ENCODE measurements around the gene WDR17. TPM values are rescaled to one million over a fixed set of nuclear protein-coding genes. Genes with fewer than 3 reads are reported as not detected.

Gene WDR17
- total RNA-seq, 4 donors from 2014 or later = 1.3 to 4.8 (median 2.0) TPM

DNA sequence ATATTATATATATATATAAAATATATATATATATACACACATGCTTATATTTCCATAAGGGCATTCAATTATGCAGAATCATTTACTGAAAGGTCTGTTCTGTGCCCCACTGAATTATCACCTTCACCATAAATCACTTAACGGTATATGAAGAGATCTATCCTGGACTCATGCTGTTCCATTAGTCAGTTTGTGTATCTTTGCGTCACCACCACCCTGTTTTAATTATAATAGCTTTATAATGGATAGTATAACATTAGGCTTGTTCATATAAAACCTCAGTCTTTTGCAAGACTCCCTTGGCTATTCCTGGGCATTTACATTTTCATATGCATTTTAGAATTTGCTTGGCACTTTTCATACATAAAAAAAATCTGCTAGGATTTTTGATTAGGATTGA is 19.1 kb downstream of the WDR17 start:
- no peak for TF ChIP-seq CTCF (IDR thresholded peaks at IDR 0.05; ENCODE audit: low read depth)

DNA sequence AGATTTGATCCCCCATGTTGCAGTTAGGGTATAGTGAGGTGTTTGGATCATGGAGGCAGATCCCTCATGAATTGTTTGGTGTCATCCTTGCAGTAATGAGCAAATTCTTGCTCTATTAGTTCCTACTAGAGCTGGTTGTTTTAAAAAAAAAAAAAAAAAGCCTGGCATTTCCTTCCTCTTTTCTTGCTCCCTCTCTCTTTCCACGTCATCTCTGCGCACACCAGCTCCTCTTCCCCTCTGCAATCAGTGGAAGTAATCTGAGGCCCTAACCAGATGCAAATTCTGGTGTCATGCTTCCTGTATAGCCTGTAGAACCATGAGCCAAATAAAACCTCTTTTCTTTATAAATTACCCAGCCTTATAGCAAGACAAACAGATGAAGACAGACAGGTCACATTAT is 24.5 kb downstream of the WDR17 start:
- no peak for TF ChIP-seq CTCF (IDR thresholded peaks at IDR 0.05; ENCODE audit: low read depth)

GRCh38 chr4:176099314-176099713 is 33.7 kb downstream of the WDR17 start:
- no peak for TF ChIP-seq CTCF (IDR thresholded peaks at IDR 0.05; ENCODE audit: low read depth)

DNA sequence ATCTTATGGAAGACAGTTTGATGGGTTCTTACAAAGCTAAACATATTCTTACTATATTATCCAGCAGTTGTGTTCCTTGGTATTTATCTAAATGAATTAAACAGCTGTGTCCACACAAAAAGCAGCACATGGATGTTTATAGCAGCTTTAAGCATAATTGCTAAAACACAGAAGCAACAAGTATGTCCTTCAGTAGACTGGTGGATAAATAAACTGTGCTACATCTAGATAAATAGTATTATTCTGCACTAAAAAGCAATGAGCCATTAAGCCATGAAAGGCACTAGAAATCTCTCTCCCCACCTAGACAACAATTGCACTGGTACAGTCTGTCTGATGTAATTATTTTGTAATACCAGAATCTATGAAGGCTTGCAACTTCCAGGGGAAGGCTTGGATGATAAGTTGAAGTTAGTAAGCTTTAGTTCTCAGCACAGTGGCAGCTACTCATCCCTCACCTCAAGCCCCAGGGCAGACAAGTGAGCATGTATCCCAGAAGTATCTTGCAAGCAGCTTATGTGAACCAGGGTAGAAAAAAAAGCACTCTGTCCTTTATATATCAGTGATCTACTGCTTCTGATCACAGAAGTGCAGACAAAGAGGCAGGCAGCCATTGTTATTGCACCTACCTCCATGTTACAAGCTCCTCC is 36.9 kb downstream of the WDR17 start:
- no peak for TF ChIP-seq CTCF (IDR thresholded peaks at IDR 0.05; ENCODE audit: low read depth)

DNA sequence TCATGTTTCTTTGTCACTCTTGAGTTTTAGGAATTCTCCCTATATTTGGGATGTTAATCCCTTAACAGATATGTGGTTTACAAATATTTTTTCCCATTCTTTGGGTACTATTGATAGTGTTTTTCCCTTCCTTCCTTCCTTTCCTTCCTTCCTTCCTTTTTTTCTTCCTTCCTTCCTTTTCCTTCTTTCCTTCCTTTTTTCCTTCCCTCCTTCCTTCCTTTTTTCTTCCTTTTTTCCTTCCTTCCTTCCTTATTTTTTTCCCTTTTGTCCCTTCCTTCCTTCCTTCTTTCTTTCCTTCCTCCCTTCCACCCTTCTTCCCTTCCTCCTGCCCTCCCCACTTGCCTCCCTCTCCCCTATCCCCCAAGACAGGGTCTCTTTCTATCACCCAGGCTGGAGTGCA is 42.1 kb downstream of the WDR17 start:
- TF ChIP-seq CTCF (IDR thresholded peaks at IDR 0.05; ENCODE audit: low read depth) = no peak

DNA sequence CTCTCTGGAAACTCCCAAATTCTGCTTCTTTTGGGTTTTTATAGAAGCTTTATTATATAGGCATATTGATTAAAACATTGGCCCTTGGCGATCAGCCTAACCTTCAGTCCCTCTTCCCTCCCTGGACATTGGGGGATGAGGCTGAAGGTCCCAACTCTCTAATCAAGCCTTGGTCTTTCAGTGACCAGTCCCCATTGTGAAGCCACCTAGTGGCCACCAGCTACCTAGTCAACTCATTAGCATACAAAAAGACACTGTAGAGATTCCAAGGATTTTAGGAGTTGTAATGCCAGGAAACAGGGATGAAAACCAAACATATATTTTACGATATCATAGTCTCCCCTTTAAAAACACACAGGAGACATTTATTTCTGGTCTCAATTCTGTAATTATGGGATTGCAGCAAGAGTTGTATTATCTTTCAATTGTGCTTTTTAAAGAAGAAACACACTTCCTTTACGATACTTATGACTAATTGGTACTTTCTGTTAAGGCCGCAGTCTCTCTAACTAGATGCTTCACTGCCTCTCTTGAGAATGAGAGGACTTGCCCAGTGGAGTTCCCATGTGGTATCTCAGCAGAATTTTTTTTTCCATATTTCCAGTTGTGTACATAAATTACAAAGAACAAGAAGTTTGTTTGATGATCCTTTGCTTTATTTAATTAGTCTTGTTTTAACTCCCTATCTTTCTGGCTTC is 58.2 kb downstream of the WDR17 start:
- no peak for TF ChIP-seq CTCF (IDR thresholded peaks at IDR 0.05; ENCODE audit: low read depth)

DNA sequence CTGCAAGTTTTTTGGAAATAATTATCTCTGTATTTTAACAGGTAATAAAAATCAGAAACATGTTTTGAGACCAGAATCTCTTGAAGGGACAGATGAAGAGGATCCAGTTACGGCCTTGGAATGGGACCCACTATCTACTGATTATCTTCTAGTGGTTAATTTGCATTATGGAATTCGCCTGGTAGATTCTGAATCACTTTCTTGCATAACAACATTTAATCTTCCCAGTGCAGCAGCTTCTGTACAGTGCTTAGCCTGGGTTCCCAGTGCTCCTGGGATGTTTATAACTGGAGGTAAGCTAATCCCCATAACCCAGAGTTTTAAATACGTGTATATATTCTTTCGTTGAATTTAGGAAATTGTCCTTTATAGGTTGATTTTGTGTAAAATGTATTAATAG is 59.4 kb downstream of the WDR17 start:
- no peak for TF ChIP-seq CTCF (IDR thresholded peaks at IDR 0.05; ENCODE audit: low read depth)

All from subcutaneous adipose tissue (tissue), 4 donors.